Measurements from ENCODE around the gene EHMT2.
A peak's percentile ranks its signal among the peaks of the same experiment; 100 is the strongest.

GRCh38 chr6:31898383-31899011, 999 bp upstream of the EHMT2 start:
- TF ChIP-seq CTCF (IDR thresholded peaks at IDR 0.05), result peak in 1 of 6 experiments; percentile 7
- TF ChIP-seq POLR2A (IDR thresholded peaks at IDR 0.05), result peak in 1 of 2 donors; percentile 60
